Metanephros (tissue), 1 donor: Measurements from ENCODE around the gene HAND1. TPM values are rescaled to one million over a fixed set of nuclear protein-coding genes. Genes with fewer than 3 reads are reported as not detected.

ENCODE experiments used
- total RNA-seq: library from RNA; depleted of rRNA; stranded (reverse); fragments of >200 nt; gene quantifications from one replicate; pipeline ENCODE4 v1.2.3, GENCODE V29; 2014

The HAND1 gene
- total RNA-seq = not detected

DNA sequence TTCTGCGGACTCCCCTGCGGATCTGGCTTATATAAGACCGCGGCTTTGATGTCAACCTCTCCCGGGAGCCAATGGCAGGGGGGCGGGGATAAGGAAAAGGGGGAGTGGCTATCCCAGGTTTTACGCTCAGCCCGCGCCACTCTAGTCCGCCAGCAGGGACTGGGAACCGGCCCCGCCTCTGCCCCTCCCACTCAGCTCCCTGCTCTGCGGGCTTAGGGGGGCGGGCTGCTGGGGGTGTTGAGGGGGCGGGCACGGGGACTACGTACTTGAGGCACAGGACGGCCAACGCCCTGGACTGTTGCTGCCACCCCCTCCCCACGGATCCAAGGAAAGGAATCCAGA lies at the start of gene HAND1:
HAND1 (minus strand) TSS at position 4 of the 342 bp plus-strand sequence. CDS start 219 bp downstream, outside the sequence.

DNA sequence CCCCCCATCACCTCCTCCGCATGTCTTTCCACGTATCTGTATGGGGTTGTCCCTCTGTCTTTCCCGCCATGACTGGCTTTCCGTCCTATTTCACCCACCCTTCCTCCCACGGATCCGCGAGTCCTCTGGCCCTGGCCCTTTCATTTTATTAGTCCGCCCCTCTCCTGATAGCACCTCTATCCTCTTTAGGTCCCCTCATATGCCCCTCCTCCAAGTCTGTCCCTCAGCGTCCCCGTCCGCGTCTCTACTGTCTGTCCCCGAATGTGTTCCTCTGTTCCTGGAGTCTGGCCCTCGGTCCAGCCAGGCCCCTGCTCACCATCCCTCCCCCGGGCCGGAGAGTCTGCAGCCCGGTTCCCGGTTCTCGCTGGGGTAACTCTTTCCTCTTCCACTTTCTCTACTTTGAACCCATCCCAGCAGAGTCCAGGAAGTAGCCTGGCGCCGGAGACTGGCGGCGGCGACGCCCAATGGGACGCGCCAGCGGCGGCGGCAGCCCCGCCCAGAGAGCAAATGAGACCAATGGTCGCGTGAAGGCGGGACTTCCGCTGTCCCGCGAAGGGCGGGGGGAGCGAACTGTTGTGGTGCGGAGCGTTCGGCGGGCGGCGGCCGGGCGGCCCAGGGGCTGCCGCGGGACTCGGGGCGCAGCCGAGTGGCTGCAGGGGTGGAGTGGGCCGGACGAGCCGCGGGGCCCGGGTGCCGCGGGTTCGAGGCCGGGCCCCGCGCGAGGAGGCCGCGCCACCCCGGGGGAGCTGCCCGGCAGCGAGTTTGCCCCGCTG lies 32.4 kb downstream of the HAND1 start, which contains the start of gene SAP30L:
SAP30L (plus strand) TSS at position 576 of the 773 bp plus-strand sequence. CDS start 608 bp downstream, outside the sequence.

Other genes with a start within 250 kb of the HAND1 start
- 23.4 TPM for gene SAP30L, start 32.2 kb downstream of the HAND1 start, total RNA-seq